HG02759 (cell line): ENCODE results near the gene TSGA10.
"Not testable (repeated sequence)": the region's sequence is repeated elsewhere in the genome, so short reads cannot be mapped to it uniquely, and the experiment has no call there.

Source experiments
- ATAC-seq: cut with Tn5 transposase; IDR thresholded peaks from one replicate; pipeline ENCODE4 v1.9.1; 2021; ENCODE audit warnings: mild to moderate bottlenecking, moderate library complexity; ENCODE audit not compliant: unreplicated experiment

TSGA10 gene

GRCh38 chr2:99154643-99155536, at the start of gene TSGA10, which contains the start of gene LIPT1:
Gene TSGA10, minus strand, starts transcription at chr2:99154942. Its CDS starts 45,503 bp downstream, at chr2:99109439.
Gene LIPT1, plus strand, starts transcription at chr2:99154967. Its CDS starts 6,991 bp downstream, at chr2:99161958.
- peak; percentile 98 for ATAC-seq

DNA sequence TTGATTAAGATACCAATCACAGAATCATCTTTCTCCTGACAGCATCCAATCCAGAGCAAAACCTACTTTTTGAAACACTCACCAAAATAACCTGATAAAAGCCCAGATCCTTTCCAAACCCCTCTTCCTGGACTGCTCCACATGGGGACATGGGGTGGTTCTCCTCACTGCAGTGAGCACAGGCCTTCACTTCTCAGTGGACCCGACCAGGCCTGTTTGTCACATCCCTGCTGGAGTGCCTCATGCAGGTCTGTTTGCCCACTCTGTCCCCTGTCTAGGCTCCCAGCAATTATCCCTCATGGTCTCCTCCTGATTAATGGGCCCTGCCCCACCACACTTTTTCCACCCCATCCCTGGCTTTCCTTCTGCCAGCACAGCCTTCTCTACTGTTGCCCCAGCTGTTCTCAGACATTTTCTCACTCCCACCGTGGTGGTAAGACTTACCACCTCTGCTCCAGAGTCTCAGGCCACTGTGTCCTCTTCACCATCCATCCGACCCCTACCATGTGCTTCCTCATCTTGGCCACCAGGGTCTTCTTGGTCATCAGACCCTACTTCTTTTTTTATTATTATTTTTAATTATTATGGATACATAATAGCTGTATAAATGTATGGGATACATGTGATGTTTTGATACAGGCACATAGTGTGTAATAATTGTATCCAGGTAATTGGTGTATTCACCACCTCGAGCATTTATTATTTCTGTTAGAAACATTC, 47.4 kb upstream of the TSGA10 start:
- ATAC-seq, result no peak

- no peak for ATAC-seq
Observed at GRCh38 chr2:99200076-99200800, 45.5 kb upstream of the TSGA10 start.

DNA sequence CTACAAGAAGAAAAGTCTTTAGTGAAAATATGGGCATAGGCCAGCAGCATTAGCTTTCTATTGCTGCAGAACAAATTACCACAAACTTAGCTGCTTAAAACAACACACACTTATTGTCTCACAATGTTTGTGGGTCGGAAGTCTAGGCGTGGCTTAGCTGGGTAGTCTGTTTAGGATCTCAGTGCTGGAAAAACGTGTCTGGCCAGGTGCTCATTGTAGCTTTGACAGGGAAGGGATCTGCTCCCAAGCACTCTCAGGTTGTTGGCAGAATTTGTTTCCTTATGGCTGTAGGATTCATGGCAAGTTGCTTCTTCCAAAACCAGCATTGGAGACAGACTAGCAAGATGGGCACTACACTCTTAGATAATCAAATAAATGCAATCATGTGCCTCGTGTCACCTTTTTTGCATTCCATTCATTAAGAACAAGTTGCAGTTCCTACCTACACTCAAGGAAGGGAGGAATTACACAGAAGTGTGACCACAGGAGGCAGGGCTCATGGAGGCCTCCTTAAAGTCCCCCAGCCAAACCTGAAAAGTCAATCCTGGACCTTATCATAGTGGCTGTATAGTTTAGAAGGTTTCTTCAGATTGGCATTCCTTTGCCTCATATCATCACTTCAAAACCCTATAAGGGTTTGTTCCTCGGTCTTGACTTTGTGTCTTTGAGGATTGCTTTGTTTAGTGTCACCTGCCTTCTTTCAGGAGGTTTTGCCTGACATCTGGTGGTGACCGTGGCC, 43.5 kb upstream of the TSGA10 start:
- ATAC-seq, result no peak

GRCh38 chr2:99192364-99192763, 37.6 kb upstream of the TSGA10 start:
- not testable (repeated sequence) for ATAC-seq

GRCh38 chr2:99190548-99190947, 35.8 kb upstream of the TSGA10 start:
- ATAC-seq, result no peak

DNA sequence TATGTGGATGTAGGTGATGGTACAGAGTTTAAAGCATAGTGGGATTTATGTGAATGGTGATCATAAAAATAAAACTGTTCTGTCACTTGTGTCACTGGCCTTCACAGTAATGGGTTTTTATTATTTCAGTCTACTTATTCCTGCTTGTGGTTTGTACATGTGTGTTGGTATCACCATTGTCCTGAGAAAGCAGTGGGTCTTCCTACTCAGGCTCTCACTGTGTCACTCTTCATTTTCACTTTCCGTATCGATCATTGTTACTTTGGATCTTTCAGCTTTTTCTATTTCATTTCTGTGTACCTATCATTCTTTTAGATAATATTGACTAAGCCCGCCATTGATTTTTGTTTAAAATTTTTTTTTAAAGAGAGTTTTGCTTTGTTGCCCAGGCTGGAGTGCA, 33.6 kb upstream of the TSGA10 start:
- ATAC-seq, result no peak

- no peak for ATAC-seq
Observed at GRCh38 chr2:99187011-99187410, 32.3 kb upstream of the TSGA10 start.

DNA sequence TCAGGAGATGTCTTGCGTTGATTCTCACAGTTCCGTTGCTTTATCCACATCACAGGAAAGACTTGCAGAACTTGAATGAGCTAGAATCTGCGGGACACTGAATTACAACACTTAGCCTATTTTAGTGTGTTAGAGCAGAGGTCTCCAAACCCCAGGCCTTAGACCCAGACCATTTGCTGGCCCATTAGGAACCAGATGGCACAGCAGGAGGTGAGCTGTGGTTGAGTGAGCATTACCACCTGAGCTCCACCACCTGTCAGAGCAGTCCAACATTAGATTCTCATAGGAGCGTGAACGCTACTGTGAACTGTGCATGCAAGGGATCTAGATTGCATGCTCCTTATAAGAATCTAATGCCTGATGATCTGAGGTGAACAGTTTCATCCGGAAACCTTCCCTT, 30.1 kb upstream of the TSGA10 start:
- ATAC-seq, result no peak

DNA sequence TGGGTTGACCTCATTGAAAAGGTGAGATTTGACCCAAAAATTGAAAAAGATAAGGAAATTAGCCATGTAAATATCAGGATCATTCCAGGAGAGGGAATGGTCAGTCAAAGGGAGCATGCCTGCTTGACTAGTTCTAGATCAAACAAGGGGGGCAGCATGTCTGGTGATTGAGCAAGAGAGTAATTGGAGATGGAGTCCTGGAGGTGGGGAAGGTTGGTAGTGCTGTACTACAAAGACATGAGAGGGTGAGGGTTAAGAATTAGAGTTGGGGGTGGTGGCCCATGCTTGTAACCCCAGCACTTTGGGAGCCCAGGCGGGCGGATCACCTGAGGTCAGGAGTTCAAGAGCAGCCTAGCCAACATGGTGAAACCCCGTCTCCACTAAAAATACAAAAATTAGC, 28.3 kb upstream of the TSGA10 start:
- no peak for ATAC-seq

- ATAC-seq, result no peak
Observed at GRCh38 chr2:99181624-99182000, 26.9 kb upstream of the TSGA10 start.

DNA sequence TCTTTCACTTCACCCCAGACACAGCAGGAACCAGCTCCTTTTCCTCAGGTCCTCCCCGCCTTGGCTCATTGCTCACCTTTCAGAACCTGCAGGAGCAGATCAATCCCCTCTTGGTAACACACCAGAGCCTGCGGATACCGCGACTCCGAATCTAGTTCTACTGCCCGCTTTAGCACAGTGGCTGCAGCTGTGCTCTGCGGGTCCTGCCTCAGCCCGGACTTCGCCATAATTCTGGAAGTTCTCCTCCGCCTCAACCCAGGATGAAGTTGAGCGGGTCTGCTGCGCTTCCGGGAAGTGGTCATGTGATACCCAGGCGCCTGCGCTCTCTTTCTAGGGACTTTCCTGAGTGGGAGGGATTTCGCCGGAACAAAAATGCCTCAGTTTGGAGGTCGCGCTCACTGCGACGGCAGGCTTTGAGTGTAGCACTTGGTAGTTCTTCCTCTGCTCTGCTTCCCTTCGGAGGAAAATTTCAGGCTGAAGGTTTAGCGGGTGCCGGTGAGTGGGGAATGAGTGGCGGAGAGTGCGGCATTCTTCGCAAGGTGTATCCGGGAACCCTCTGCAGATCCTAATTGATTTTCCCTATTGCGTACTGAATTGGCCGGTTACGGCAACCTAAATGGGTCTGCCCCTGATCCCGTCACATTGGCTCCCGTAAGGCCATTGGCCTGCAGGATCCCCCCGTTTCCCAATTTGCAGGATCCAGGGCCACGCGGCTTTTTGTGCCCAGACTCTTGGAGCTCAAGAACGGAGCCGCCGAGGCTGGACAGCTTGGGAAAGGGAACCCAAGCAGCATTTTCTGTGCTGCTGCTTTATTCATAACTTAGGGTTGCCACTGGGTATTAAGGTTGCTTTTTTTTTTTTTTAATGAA, 26.2 kb upstream of the TSGA10 start, which contains the start of the genes MITD1 and MRPL30:
TSS of gene MITD1 (minus strand) at position 304 of the 869 bp plus-strand sequence. CDS start at position 227, 77 bp downstream.
TSS of gene MRPL30 (plus strand) at position 430 of the 869 bp plus-strand sequence. CDS start 5,020 bp downstream, outside the sequence.
- peak; percentile 91 for ATAC-seq

DNA sequence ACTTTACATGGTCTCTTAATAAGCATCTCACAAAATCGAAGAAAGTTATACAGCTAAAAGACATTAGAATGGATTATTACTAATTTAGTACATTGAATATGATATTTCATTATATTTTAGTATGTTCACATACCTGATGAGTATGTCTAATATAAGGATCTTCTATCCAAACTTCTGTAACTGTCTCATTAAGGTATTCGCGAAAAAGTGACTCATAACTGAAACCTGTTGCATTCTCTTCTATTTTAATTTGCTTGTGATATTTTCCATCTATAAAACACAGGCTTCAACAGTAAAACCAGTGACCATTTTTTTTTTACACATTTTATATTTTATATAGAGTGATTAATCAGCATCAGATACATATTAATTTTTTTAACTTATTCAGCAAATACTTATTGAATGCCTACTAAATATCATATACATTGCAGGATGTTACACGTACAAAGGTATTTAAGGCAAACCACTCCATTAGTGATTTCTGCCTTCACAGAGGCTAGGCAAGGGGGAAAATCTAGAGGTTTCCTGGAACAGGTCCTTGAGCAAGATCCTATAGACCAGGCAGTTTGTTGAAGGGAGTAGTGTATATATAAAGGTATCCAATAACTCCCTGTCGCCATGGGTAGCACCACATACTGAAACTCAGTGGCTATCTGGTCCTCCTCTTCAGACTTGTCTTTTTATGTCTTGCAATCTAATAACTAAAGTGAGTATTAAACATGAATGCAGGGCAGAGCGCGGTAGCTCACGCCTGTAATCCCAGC, 16.8 kb upstream of the TSGA10 start:
- ATAC-seq, result no peak

DNA sequence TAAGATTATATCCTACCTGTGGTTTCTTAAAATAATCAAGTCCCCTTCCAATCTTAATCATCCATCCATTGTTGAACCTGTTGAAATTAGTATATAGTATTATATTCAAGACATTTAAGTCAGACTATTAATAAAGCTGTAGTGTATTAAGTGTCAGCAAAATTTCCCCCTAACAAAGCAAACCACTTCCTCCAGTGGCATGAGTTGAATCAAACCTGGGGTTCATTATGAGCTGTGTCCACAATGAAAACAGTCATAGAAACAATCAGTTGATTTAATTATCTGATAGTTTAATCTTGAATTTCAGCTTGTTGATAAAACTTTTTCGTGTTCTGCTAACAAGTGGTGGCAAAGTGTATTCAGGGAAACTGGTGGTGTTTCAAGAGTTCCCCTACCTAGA, 14.8 kb upstream of the TSGA10 start:
- no peak for ATAC-seq

DNA sequence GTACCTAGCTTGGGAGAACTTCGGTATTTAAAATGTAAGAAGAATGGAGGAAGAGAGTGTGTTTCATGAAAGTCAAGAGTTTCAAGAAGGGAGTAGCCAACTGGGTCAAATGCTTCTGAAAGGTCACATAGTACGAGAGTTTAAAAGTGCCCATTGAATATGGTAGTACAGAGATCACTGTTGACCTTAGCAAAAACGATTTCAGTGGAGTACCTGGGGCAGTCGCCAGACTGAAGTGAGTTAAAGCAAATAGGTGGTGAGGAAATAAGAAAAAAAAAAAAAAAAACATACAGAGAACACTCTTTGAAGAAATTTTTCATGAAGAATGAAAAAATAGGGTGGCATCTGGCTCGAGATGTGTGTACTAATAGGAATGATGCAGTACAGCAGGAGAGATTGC, 11.5 kb upstream of the TSGA10 start:
- no peak for ATAC-seq

- no peak for ATAC-seq
Observed at GRCh38 chr2:99159594-99159993, 4.9 kb upstream of the TSGA10 start.

- ATAC-seq, result no peak
Observed at GRCh38 chr2:99158599-99158998, 3.9 kb upstream of the TSGA10 start.

- ATAC-seq, result no peak
Observed at GRCh38 chr2:99156891-99157290, 2.1 kb upstream of the TSGA10 start.
